Peyer's patch (tissue), 4 donors: ENCODE measurements around the gene ACAT2.
"Not testable (repeated sequence)": the region's sequence is repeated elsewhere in the genome, so short reads cannot be mapped to it uniquely, and the experiment has no call there.

Source experiments
- CTCF ChIP-seq, 6 experiments: fragments of 450-650 bp in 4 of 6; fragments of 200-600 bp in 2 of 6; sonication (generic) in 1 of 6; IDR thresholded peaks; one replicate each; pipeline ENCODE4 v1.5.1; 2017 to 2019; ENCODE audit warnings: antibody characterized with exemption in 6 of 6, mild to moderate bottlenecking in 3 of 6, moderate library complexity in 1 of 6
- POLR2A ChIP-seq, 2 donors: fragments of 450-650 bp; IDR thresholded peaks; one replicate each; pipeline ENCODE4 v1.5.1; 2017; ENCODE audit warnings: antibody characterized with exemption in 2 of 2, mild to moderate bottlenecking in 2 of 2, moderate library complexity in 2 of 2

- not testable (repeated sequence) for TF ChIP-seq CTCF, POLR2A (IDR thresholded peaks at IDR 0.05)
Observed at GRCh38 chr6:159712389-159712788, 49.5 kb upstream of the ACAT2 start.
